Measurements from ENCODE around the gene EVPL.
"Not testable (repeated sequence)": the region's sequence is repeated elsewhere in the genome, so short reads cannot be mapped to it uniquely, and the experiment has no call there.

Gene EVPL

DNA sequence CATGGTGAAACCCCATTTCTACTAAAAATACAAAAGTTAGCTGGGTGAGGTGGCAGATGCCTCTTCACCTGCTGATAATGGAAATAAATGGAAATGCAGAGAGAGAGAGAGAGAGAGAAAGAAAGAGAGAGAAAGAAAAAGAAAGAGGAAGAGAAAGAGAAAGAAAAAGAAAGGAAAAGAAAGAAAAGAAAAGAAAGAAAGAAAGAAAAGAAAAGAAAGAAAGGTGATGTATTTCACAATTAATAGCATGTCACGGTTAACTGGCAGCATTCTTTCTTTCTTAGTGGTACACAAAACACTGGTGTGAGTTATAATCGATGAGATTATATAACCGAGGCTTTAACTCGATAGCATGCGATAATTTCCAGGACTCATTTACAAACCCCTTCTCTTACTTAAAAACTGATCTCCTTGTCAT is 51.3 kb downstream of the EVPL start:
- CTCF ChIA-PET = interaction anchor here (0.6 to 1.2 kb wide), 4 partner anchors 8 to 390 kb away, joined by 3 to 4 read pairs (median 3); partner anchors contain the start of gene CDK3
- no peak overlapping the region for H3K4me3 ChIP-seq (ENCODE audit: low read depth, low read length)
- H3K4me1 ChIP-seq (ENCODE audit: control insufficient read depth, insufficient read depth, low read length) = peaks cover 13% of the 10 kb centered on the region
- H3K9me3 ChIP-seq (ENCODE audit: control insufficient read depth, insufficient read depth, low read depth, low read length) = no peaks in the 10 kb centered on the region
- POLR2A ChIA-PET = interaction anchor here (1.0 kb wide), 1 partner anchor 35 kb away, joined by 5 read pairs; the partner anchor contains the start of gene FBF1
- no peak overlapping the region; the same call in 1 of the 2 replicates for H3K27ac ChIP-seq (ENCODE audit: extremely low read depth, low read depth, low read length)
- H3K36me3 ChIP-seq (ENCODE audit: control insufficient read depth in 2 of 2, insufficient read depth in 1 of 2, low read length in 2 of 2) = peaks cover 33 to 38% of the 10 kb centered on the region in 2 experiments; a peak in 2 of 3 replicates
- TF ChIP-seq ZNF366 (tag by site-specific recombination; conservative IDR thresholded peaks at IDR 0.05) = peak; percentile 94
- TF ChIP-seq ZNF292 (tag by site-specific recombination; IDR thresholded peaks at IDR 0.05; ENCODE audit: borderline replicate concordance, low read depth) = 0 out of 2 replicates have a peak, but pooled peaks have one; percentile 8
- no peak for TF ChIP-seq ZNF341 (tag by site-specific recombination; IDR thresholded peaks at IDR 0.05; ENCODE audit: low read depth)
- TF ChIP-seq PRDM1 (tag by site-specific recombination; IDR thresholded peaks at IDR 0.05) = peak; percentile 96

DNA sequence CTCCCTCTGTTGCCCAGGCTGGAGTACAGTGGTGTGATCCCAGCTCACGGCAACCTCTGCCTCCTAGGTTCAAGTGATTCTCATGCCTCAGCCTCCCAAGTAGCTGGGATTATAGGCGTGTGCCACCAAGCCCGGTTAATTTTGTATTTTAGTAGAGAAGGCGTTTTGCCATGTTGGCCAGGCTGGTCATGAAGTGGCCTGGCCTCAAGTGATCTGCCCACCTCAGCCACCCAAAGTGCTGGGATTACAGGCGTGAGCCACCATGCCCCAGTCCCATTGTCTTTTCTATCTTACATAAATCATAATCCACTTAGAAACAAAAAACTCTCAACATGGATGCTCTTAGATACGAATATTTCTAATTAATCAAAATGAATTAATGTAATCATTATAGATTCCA is 51.9 kb downstream of the EVPL start:
- POLR2A ChIA-PET = not testable (repeated sequence)

DNA sequence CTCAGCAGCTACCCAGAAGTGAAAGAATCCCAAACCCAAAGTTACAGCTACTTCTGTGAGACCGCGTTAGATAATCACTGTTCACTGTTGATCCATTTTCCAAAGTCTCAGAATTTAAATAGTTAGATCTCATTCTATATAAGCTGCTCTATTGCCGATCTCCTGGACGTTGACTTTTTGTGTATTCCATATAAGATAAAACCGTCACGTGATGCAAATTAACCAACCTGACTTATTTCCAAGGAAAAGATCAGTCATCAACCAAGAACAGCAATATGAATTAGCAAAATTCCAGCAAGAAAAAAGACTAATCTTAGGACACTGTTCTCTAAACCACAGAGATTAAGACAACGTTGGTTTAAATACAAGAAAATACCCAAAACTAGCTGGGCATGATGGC is 56.5 kb downstream of the EVPL start:
- Histone ChIP-seq H3K9me3 (ENCODE audit: control insufficient read depth, insufficient read depth, low read depth, low read length) (no peaks in the 10 kb centered on the region), H3K4me1 (ENCODE audit: control insufficient read depth, insufficient read depth, low read length) (no peaks in the 10 kb centered on the region), H3K36me3 (ENCODE audit: control insufficient read depth in 2 of 2, insufficient read depth in 1 of 2, low read length in 2 of 2) (peaks cover 44 to 55% of the 10 kb centered on the region in 2 experiments; a peak in 2 of 3 replicates), H3K4me3 (ENCODE audit: low read depth, low read length) (no peak overlapping the region), H3K27ac (ENCODE audit: extremely low read depth, low read depth, low read length) (0 out of 2 replicates have a peak overlapping the region, but pooled peaks have one; percentile 27)
- CTCF ChIA-PET = no interaction called here
- POLR2A ChIA-PET = interaction anchor here (1.3 kb wide), 1 partner anchor 8 kb away, joined by 3 read pairs; the partner anchor contains the start of genes ACOX1 and TEN1
- TF ChIP-seq ZNF621 (tag by site-specific recombination; IDR thresholded peaks at IDR 0.05) (no peak), ZNF157 (tag by site-specific recombination; IDR thresholded peaks at IDR 0.05) (no peak), ZFP41 (tag by site-specific recombination; IDR thresholded peaks at IDR 0.05; ENCODE audit: borderline replicate concordance) (no peak), ZNF555 (tag by site-specific recombination; conservative IDR thresholded peaks at IDR 0.05) (no peak), ZNF529 (tag by site-specific recombination; IDR thresholded peaks at IDR 0.05; ENCODE audit: insufficient replicate concordance) (no peak), ZNF561 (tag by site-specific recombination; IDR thresholded peaks at IDR 0.05; ENCODE audit: borderline replicate concordance) (no peak), GLIS1 (tag by site-specific recombination; IDR thresholded peaks at IDR 0.05) (no peak), ZNF785 (tag by site-specific recombination; IDR thresholded peaks at IDR 0.05) (no peak), OSR2 (tag by site-specific recombination; IDR thresholded peaks at IDR 0.05) (no peak), ZNF175 (tag by site-specific recombination; IDR thresholded peaks at IDR 0.05) (no peak), ZBTB20 (tag by site-specific recombination; IDR thresholded peaks at IDR 0.05) (no peak), ZFP69B (tag by site-specific recombination; IDR thresholded peaks at IDR 0.05) (no peak)
- TF ChIP-seq, protein P1, sequence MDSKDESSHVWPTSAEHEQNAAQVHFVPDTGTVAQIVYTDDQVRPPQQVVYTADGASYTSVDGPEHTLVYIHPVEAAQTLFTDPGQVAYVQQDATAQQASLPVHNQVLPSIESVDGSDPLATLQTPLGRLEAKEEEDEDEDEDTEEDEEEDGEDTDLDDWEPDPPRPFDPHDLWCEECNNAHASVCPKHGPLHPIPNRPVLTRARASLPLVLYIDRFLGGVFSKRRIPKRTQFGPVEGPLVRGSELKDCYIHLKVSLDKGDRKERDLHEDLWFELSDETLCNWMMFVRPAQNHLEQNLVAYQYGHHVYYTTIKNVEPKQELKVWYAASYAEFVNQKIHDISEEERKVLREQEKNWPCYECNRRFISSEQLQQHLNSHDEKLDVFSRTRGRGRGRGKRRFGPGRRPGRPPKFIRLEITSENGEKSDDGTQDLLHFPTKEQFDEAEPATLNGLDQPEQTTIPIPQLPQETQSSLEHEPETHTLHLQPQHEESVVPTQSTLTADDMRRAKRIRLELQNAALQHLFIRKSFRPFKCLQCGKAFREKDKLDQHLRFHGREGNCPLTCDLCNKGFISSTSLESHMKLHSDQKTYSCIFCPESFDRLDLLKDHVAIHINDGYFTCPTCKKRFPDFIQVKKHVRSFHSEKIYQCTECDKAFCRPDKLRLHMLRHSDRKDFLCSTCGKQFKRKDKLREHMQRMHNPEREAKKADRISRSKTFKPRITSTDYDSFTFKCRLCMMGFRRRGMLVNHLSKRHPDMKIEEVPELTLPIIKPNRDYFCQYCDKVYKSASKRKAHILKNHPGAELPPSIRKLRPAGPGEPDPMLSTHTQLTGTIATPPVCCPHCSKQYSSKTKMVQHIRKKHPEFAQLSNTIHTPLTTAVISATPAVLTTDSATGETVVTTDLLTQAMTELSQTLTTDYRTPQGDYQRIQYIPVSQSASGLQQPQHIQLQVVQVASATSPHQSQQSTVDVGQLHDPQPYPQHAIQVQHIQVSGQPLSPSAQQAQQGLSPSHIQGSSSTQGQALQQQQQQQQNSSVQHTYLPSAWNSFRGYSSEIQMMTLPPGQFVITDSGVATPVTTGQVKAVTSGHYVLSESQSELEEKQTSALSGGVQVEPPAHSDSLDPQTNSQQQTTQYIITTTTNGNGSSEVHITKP (tag by site-specific recombination; IDR thresholded peaks at IDR 0.05) = no peak
- TF ChIP-seq, protein P2, sequence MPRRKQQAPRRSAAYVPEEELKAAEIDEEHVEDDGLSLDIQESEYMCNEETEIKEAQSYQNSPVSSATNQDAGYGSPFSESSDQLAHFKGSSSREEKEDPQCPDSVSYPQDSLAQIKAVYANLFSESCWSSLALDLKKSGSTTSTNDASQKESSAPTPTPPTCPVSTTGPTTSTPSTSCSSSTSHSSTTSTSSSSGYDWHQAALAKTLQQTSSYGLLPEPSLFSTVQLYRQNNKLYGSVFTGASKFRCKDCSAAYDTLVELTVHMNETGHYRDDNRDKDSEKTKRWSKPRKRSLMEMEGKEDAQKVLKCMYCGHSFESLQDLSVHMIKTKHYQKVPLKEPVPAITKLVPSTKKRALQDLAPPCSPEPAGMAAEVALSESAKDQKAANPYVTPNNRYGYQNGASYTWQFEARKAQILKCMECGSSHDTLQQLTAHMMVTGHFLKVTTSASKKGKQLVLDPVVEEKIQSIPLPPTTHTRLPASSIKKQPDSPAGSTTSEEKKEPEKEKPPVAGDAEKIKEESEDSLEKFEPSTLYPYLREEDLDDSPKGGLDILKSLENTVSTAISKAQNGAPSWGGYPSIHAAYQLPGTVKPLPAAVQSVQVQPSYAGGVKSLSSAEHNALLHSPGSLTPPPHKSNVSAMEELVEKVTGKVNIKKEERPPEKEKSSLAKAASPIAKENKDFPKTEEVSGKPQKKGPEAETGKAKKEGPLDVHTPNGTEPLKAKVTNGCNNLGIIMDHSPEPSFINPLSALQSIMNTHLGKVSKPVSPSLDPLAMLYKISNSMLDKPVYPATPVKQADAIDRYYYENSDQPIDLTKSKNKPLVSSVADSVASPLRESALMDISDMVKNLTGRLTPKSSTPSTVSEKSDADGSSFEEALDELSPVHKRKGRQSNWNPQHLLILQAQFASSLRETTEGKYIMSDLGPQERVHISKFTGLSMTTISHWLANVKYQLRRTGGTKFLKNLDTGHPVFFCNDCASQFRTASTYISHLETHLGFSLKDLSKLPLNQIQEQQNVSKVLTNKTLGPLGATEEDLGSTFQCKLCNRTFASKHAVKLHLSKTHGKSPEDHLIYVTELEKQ (tag by site-specific recombination; IDR thresholded peaks at IDR 0.05; ENCODE audit: borderline replicate concordance) = no peak
- TF ChIP-seq, protein P3, sequence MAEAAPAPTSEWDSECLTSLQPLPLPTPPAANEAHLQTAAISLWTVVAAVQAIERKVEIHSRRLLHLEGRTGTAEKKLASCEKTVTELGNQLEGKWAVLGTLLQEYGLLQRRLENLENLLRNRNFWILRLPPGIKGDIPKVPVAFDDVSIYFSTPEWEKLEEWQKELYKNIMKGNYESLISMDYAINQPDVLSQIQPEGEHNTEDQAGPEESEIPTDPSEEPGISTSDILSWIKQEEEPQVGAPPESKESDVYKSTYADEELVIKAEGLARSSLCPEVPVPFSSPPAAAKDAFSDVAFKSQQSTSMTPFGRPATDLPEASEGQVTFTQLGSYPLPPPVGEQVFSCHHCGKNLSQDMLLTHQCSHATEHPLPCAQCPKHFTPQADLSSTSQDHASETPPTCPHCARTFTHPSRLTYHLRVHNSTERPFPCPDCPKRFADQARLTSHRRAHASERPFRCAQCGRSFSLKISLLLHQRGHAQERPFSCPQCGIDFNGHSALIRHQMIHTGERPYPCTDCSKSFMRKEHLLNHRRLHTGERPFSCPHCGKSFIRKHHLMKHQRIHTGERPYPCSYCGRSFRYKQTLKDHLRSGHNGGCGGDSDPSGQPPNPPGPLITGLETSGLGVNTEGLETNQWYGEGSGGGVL (tag by site-specific recombination; IDR thresholded peaks at IDR 0.05) = no peak
- TF ChIP-seq, protein P4, sequence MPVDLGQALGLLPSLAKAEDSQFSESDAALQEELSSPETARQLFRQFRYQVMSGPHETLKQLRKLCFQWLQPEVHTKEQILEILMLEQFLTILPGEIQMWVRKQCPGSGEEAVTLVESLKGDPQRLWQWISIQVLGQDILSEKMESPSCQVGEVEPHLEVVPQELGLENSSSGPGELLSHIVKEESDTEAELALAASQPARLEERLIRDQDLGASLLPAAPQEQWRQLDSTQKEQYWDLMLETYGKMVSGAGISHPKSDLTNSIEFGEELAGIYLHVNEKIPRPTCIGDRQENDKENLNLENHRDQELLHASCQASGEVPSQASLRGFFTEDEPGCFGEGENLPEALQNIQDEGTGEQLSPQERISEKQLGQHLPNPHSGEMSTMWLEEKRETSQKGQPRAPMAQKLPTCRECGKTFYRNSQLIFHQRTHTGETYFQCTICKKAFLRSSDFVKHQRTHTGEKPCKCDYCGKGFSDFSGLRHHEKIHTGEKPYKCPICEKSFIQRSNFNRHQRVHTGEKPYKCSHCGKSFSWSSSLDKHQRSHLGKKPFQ (tag by site-specific recombination; IDR thresholded peaks at IDR 0.05) = no peak

More for the DNA sequence above, 51.9 kb downstream of the EVPL start:
- H3K4me3 ChIP-seq (ENCODE audit: low read depth, low read length); CTCF ChIA-PET; H3K27ac ChIP-seq (ENCODE audit: extremely low read depth, low read depth, low read length); H3K9me3 ChIP-seq (ENCODE audit: control insufficient read depth, insufficient read depth, low read depth, low read length): not testable (repeated sequence)
- peaks cover 13% of the 10 kb centered on the region for H3K4me1 ChIP-seq (ENCODE audit: control insufficient read depth, insufficient read depth, low read length)
- peaks cover 33 to 43% of the 10 kb centered on the region in 2 experiments; a peak in 2 of 3 replicates for H3K36me3 ChIP-seq (ENCODE audit: control insufficient read depth in 2 of 2, insufficient read depth in 1 of 2, low read length in 2 of 2)

All from HEK293 (cell line).